ENCODE results near the gene RAMP1. TPM values are rescaled to one million over a fixed set of nuclear protein-coding genes. Genes with fewer than 3 reads are reported as not detected.

Gene RAMP1
- total and polyA plus RNA-seq, 2 donors (not counting 1 experiment from before 2014, with no cell fraction given): 3.3 to 16.0 TPM

DNA sequence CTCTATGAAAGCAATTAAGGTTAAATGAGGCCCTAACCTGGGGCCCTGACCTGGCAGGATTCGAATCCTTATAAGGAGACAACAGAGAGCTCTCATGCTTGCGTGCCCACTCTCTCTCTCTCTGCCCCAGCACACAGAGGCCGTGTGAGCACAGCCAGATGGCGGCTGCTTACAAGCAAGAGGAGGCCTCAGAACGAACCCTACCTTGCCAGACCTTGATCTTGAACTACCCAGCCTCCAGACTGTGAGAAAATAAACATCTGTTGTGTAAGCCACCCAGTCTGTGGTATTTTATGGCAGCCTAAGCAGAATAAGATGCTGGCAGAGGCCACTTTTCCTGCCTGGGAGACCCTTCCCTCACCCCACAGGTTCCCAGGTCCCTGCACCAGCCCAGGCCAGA lies 102.2 kb downstream of the RAMP1 start:
- no peak overlapping the region for H3K9ac ChIP-seq (ENCODE audit: insufficient read depth, low read length)
- no peak overlapping the region for H2AFZ ChIP-seq (ENCODE audit: low read length)
- H3K27me3 ChIP-seq (ENCODE audit: control insufficient read depth, insufficient read depth, low read length): peaks cover 7% of the 10 kb centered on the region
- no peaks in the 10 kb centered on the region for H3K36me3 ChIP-seq (ENCODE audit: control insufficient read depth, insufficient read depth, low read length)
- H3K27ac ChIP-seq (ENCODE audit: insufficient read depth, low read length): no peak overlapping the region
- TF ChIP-seq, protein P1, sequence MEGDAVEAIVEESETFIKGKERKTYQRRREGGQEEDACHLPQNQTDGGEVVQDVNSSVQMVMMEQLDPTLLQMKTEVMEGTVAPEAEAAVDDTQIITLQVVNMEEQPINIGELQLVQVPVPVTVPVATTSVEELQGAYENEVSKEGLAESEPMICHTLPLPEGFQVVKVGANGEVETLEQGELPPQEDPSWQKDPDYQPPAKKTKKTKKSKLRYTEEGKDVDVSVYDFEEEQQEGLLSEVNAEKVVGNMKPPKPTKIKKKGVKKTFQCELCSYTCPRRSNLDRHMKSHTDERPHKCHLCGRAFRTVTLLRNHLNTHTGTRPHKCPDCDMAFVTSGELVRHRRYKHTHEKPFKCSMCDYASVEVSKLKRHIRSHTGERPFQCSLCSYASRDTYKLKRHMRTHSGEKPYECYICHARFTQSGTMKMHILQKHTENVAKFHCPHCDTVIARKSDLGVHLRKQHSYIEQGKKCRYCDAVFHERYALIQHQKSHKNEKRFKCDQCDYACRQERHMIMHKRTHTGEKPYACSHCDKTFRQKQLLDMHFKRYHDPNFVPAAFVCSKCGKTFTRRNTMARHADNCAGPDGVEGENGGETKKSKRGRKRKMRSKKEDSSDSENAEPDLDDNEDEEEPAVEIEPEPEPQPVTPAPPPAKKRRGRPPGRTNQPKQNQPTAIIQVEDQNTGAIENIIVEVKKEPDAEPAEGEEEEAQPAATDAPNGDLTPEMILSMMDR (conservative IDR thresholded peaks at IDR 0.05 in 1 of 2, IDR thresholded peaks at IDR 0.05 in 1 of 2; ENCODE audit: low read depth in 1 of 2, low read length in 2 of 2): no peak
- no peak for TF ChIP-seq EZH2 (IDR thresholded peaks at IDR 0.05; ENCODE audit: low read length, missing control alignments)
- H3K9me3 ChIP-seq (ENCODE audit: control insufficient read depth, insufficient read depth, low read depth, low read length): no peaks in the 10 kb centered on the region
- H3K4me3 ChIP-seq (replicated peaks in 1 of 4; ENCODE audit: control extremely low read depth in 1 of 4, insufficient read depth in 1 of 4, low read depth in 3 of 4, low read length in 4 of 4): no peak overlapping the region
- H3K4me2 ChIP-seq (ENCODE audit: extremely low read depth, insufficient read depth, low read length): no peak overlapping the region
- H3K79me2 ChIP-seq (ENCODE audit: control insufficient read depth, insufficient read depth, low read length): no peaks in the 10 kb centered on the region
- no peaks in the 10 kb centered on the region for H4K20me1 ChIP-seq (ENCODE audit: control insufficient read depth, extremely low read depth, insufficient read depth, low read length)
- H3K4me1 ChIP-seq (ENCODE audit: control insufficient read depth, extremely low read depth, insufficient read depth, low read length): no peaks in the 10 kb centered on the region
- DNase-seq (ENCODE audit: low read depth in 2 of 2): no peak

Other genes with a start within 250 kb of the RAMP1 start
- gene LRRFIP1, start 232.0 kb upstream of the RAMP1 start, total RNA-seq: 37.0 and 58.1 TPM in 2 replicates
- gene LRRFIP1, start 232.0 kb upstream of the RAMP1 start, polyA plus RNA-seq: 85.9 and 113 TPM in 2 replicates
- 0.17 and 0.26 TPM in 2 replicates for gene RBM44, start 60.8 kb upstream of the RAMP1 start, total RNA-seq
- gene RBM44, start 60.8 kb upstream of the RAMP1 start, polyA plus RNA-seq: 0.11 and 0.34 TPM in 2 replicates
- 37.8 and 53.7 TPM in 2 replicates for gene UBE2F, start 107.4 kb downstream of the RAMP1 start, total RNA-seq
- gene UBE2F, start 107.4 kb downstream of the RAMP1 start, polyA plus RNA-seq: 95.5 and 113 TPM in 2 replicates
- gene SCLY, start 201.4 kb downstream of the RAMP1 start, total RNA-seq: 13.6 and 16.5 TPM in 2 replicates
- 5.3 and 9.1 TPM in 2 replicates for gene SCLY, start 201.4 kb downstream of the RAMP1 start, polyA plus RNA-seq
- 1.3 and 2.8 TPM in 2 replicates for gene ESPNL, start 240.7 kb downstream of the RAMP1 start, total RNA-seq
- 0.36 and 0.79 TPM in 2 replicates for gene ESPNL, start 240.7 kb downstream of the RAMP1 start, polyA plus RNA-seq

All from fibroblast of lung (primary cell).